Stimulated activated CD8-positive, alpha-beta memory T cell treated with anti-CD3 and anti-CD28 coated beads, Interleukin-2, amount 100 ng/mL, for 1 hour (primary cell): Measurements from ENCODE around the gene LTBP4.
A peak's percentile ranks its signal among the peaks of the same experiment; 100 is the strongest.

Source experiments
- DNase-seq, 2 donors: peaks; one replicate each; pipeline ENCODE4 v3.0.0-alpha.2; 2020; ENCODE audit warnings: low read depth in 2 of 2

Gene LTBP4

GRCh38 chr19:40596608-40597328 lies 4.4 kb upstream of the LTBP4 start:
- no peak for DNase-seq

GRCh38 chr19:40597329-40597838 lies 3.8 kb upstream of the LTBP4 start:
- DNase-seq = no peak

- peak; percentile 67 to 69 for DNase-seq
Observed at GRCh38 chr19:40598121-40598917, 2.9 kb upstream of the LTBP4 start.

- DNase-seq = no peak
Observed at GRCh38 chr19:40598918-40599307, 2.3 kb upstream of the LTBP4 start.

- no peak for DNase-seq
Observed at GRCh38 chr19:40599331-40599901, 1.8 kb upstream of the LTBP4 start.

- no peak for DNase-seq
Observed at GRCh38 chr19:40599902-40600569, 1.1 kb upstream of the LTBP4 start.

GRCh38 chr19:40600570-40601133 lies 517 bp upstream of the LTBP4 start:
- no peak for DNase-seq

- no peak for DNase-seq
Observed at GRCh38 chr19:40603071-40603388, 1.9 kb downstream of the LTBP4 start.

- DNase-seq = peak; percentile 80 to 94
Observed at GRCh38 chr19:40603389-40604170, 2.4 kb downstream of the LTBP4 start.

- DNase-seq = no peak
Observed at GRCh38 chr19:40604171-40604646, 3.0 kb downstream of the LTBP4 start.

- DNase-seq = no peak
Observed at GRCh38 chr19:40604647-40605215, 3.6 kb downstream of the LTBP4 start.

GRCh38 chr19:40605216-40605971 lies 4.2 kb downstream of the LTBP4 start:
- DNase-seq = peak; percentile 39 to 61

- no peak for DNase-seq
Observed at GRCh38 chr19:40607311-40608239, 6.4 kb downstream of the LTBP4 start.

- no peak for DNase-seq
Observed at GRCh38 chr19:40608240-40608621, 7.1 kb downstream of the LTBP4 start.

- DNase-seq = no peak
Observed at GRCh38 chr19:40608957-40609356, 7.8 kb downstream of the LTBP4 start.

- DNase-seq = peak; percentile 69 to 70
Observed at GRCh38 chr19:40609561-40610395, 8.6 kb downstream of the LTBP4 start.

- no peak for DNase-seq
Observed at GRCh38 chr19:40610396-40611064, 9.4 kb downstream of the LTBP4 start.
